Renal cortical epithelial cell (primary cell): ENCODE results near the gene TMEM9. TPM values are rescaled to one million over a fixed set of nuclear protein-coding genes. Genes with fewer than 3 reads are reported as not detected.
"Not testable (repeated sequence)": the region's sequence is repeated elsewhere in the genome, so short reads cannot be mapped to it uniquely, and the experiment has no call there.

Experiments used
- DNase-seq: peaks from one replicate; pipeline ENCODE4 v3.0.0-alpha.2; 2011; ENCODE audit warnings: low read depth
- total RNA-seq: library from RNA; depleted of rRNA; stranded (reverse); fragments of >200 nt; gene quantifications from 2 replicates; pipeline ENCODE4 v1.2.3, GENCODE V29; 2014

The TMEM9 gene
- total RNA-seq, 1 donor from 2014 or later = 155 TPM

GRCh38 chr1:201173736-201174135, 19.5 kb upstream of the TMEM9 start:
- no peak for DNase-seq

GRCh38 chr1:201172999-201173610, 18.8 kb upstream of the TMEM9 start:
- DNase-seq = peak; percentile 47

DNA sequence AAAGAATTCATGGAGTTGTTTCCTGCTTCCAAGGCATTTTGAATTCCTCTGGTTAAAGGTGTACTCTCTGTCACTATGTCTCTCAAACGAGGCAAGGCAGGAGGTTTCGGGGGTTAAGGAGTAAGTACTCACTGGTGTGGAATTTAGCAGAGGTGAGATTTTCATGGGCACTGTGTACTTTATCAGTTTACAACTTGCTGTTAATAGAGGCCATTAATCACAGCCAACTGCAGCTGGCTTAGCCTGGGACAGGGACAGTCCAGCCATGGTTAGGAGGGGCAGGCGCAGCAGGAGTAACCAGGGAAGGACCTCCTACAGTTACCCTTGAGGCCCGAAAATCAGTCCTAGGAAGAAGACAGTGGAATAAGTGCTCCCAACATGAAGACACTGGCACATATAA, 18.1 kb upstream of the TMEM9 start:
- DNase-seq = peak; percentile 36

GRCh38 chr1:201171063-201172036, 17.1 kb upstream of the TMEM9 start:
- DNase-seq = peak; percentile 57

DNA sequence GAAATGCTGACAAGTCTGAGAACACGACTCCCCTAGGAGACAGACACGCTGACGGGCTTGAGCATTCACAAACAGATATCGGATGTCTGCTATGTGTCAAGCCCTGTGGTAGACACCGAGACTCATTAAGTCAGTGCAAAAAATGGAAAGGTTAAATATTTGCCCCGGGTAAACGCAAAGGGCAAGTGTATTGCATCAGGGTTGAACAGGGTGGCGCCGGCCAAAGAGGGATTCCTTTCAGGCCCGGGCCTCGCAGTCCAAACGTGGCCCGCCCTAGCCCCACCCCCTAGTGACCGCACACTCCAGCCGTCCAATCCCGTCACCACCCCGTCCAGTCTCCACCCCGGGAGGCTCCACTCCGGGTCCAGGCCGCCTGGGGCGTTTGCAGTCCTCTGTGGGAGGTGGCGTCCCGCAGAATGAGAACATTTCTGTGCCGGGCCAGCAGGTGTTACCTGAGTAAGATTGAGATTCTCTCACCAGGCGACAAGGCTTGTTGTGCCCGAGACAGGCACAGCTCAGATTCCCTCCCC, 16.3 kb upstream of the TMEM9 start:
- DNase-seq = peak; percentile 93

- no peak for DNase-seq
Observed at GRCh38 chr1:201169971-201170532, 15.8 kb upstream of the TMEM9 start.

DNA sequence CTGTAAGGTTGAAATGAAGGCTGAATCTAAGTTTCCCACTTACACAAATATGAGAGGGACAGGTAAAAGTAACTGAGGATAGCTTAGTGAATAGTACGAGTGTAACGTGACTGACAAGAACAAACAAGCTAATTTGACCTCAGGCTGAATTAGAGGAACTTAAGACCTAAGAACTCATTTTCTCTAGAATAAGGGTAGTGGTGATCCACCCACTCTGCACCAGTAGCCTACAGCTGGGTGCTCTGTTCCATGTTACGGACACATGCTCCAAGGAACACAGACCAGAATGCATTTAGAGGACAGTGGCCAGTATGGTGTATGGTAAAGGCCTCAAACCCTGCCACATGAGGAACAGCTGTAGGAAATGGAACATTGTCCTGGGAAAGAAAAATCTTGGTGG, 14.9 kb upstream of the TMEM9 start:
- DNase-seq = no peak

GRCh38 chr1:201167041-201167991, 13.0 kb upstream of the TMEM9 start:
- DNase-seq = no peak

- DNase-seq = peak; percentile 91
Observed at GRCh38 chr1:201164645-201165044, 10.4 kb upstream of the TMEM9 start.

DNA sequence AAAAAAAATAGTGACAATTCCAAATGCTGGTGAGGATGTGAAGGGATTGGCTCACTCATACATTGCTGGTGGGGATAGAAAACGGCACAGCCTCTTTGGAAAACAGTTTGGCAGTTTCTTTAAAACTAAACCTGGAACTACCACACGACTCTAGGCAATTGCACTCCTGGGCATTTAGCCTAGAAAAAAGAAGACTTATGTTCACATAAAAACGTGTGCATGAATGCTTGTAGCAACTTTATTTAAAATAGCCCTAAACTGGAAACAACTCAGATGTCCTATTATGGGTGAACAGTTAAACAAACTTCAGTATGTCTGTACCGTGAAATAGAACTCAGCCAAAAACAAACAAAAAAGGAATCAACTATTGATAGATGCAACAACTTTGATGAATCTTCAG, 9.4 kb upstream of the TMEM9 start:
- no peak for DNase-seq

GRCh38 chr1:201163036-201163435, 8.8 kb upstream of the TMEM9 start:
- DNase-seq = not testable (repeated sequence)

GRCh38 chr1:201157949-201158348, 3.7 kb upstream of the TMEM9 start:
- no peak for DNase-seq

- no peak for DNase-seq
Observed at GRCh38 chr1:201156819-201157218, 2.5 kb upstream of the TMEM9 start.

DNA sequence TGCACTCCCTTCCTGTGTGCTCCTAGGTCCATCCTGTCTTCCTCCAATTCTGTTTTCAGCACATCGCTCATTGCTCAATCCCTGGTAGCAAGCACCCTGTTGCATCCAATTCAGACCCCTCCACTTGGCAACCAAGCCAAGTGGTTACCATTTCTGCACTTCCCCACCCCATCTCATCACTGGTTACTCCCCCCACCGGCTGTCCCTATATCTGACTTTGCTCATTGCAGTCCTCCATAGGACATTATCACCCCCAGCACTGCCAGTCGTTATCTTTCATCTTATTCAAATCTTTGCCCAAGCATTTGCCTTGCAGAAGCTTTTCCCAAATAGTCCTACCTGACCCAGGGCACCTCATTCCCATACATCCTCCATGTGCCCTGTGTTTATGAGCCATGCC, 2.1 kb upstream of the TMEM9 start:
- DNase-seq = no peak

DNA sequence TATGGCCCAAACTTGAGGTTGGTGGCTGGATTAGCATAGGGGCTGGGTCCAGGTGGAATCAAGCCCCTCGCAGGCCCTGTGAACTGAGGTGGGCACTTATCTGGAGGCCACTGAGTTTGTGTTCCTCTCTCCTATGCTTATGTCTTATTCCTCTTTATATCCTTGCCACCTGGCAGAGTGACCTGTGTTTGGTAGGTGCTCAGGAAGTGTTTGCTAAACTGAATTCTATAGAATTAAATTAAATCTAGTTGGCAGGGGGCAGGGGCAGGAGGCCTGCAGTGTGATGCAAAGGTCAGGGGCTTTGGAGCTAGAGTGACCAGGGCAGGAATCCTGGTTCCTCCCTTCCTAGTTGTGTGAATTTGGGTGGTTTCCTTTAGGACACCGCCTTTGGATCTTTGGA, 1.1 kb upstream of the TMEM9 start:
- no peak for DNase-seq

DNA sequence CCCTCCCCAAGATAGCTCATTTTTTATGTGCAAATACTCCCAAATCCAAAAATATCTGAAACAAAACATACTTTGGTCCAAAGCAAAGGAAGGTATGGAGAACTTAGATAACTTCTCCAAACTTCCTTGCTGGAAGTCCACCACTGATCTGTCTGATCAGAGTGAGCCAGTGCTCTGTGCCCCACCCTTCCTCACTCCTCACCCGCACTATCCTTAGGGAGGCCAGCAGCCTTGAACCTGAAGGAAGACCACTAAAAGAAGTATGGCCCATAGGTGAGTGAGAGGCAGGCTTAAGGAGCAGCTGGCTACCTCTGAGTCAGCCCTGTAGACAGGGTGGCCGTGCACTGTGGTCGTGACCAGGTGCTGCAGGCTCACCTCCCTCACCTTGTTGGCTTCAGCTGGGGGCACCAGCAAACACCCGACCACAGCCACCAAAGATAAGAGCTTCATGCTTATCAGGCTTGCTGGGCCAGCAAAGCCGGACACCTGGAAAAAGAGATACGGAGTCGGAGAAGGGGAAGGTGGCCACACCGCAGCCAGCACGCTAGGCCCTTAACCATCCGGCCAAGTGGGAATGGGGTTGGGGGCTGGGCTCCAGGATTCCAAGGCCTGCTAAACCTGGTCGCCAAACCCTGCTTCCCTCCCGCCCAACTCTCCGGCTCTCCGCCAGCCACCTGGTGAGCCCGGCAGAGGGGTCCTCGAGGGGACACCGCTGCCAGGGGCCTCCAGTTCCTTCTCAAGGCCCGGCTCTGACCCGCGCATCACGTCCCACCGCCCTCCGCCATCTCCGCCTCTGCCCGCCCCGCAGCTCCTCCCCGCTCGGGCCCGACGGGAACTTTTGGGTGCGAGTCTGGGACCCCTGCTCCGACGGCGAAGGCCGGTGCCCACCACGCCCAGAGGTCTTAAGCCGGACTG, 543 bp downstream of the TMEM9 start:
- DNase-seq = peak; percentile 9

DNA sequence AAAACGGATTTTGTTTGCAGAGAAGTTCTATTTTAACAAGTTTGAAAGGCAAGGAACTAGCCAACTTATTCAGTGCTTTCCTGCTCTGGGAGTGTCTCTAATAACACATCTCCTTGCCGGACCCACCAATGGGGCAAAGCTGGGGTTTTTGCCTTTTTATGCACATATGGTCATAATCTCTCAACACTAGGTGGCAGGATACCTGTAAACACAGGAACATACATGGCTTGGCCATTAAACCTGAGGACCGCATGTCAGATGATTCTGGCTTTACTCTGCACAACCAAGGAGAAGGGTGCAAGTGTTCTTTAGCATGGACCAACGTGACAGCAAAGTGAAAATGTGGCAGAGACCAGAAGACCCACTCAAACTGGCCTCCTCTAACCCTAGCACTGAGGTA, 4.9 kb downstream of the TMEM9 start:
- peak; percentile 72 for DNase-seq

GRCh38 chr1:201147396-201148015, 6.8 kb downstream of the TMEM9 start:
- DNase-seq = no peak

GRCh38 chr1:201146626-201147390, 7.5 kb downstream of the TMEM9 start:
- no peak for DNase-seq
